HG02884 (cell line): ENCODE data around the gene MBP.

Source experiments
- ATAC-seq: cut with Tn5 transposase; IDR thresholded peaks from one replicate; pipeline ENCODE4 v1.9.1; 2021; ENCODE audit warnings: mild to moderate bottlenecking, moderate library complexity; ENCODE audit not compliant: unreplicated experiment

Gene MBP

DNA sequence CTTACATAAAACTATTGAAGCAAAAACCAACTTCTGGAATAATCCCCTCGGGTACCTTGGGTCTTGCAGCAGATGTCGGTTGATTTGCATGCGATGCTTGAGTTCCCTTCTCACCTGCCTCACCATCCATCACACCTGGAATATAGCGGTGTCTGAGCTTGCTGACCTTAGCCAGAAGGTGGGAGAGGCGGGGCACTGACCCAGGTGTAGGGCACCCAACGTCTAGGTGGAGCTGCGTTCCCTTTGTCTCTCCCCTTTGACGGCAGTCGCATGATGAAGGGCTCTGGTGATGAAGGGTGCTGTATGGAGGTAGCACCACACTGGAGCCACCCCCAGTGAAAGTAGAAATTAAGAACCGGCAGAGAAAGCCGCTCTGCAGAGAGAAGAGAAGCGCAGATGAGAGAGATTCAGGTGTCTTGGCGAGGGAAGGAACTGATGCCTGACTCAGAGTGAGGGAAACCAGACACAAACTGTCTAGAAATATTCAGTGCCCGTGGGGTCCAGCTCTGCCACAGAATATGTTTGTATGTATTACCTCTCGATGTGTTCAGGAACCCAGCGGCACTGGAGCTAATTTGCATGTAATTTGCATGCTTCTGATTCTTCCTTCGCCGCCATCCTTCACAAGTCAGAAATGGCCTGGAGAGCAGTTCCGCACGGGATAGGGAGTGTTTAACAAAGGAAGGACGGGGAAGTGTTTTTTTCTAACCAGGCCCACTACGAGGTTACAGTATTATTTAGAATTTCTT, 19.4 kb upstream of the MBP start:
- no peak for ATAC-seq

DNA sequence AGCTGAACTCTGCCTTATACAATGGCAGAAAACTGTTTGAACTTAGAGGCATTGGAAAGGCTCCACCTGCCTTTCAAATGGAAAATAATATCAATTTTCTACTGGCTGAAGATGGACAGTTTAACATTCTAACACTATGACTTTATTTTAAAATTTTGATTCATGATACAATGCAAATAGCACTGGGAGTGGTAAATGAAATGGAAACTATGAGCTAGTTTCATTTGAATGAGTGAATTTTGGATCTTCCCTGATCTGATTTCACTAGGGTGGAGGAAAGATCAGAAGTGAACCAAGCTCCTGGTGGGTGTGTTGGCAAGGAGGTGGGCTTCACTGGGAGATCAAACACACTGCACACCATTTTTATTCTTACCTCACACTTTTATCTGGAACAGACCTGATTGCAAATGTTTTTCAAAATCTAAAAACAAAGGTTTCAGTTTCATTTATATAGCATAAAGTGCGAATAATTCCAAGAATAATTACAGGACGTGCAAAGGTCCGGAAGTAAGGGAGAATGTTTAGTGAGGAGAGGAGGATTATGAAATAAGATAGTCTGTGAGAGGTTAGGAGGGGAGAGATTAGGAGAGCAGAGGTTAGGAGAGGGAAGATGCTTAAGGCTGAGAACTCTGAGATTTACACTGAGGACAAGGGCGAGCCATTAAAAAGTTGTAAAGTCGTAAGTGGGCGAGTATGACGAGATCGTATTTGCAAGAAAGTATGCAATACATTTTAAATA, 18.6 kb upstream of the MBP start:
- no peak for ATAC-seq

DNA sequence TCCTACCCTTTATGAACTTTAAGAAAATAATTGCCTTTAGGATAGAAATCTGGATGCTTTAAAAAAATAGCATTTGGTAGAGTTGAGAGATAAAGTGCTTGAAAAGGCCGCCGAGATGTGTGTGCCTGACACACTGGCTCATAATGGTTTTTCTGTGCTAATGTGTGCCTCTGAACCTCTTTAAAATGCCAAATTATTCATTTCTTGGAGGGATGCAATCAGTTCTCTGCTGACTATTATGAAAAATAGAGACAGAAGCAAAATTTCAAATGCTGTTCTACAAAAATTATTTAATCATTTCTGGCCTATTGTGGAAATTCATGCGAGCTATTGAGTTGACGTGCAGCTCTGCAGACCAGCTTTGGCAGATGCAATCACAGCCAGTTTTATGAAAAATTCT, 18.0 kb upstream of the MBP start:
- no peak for ATAC-seq

DNA sequence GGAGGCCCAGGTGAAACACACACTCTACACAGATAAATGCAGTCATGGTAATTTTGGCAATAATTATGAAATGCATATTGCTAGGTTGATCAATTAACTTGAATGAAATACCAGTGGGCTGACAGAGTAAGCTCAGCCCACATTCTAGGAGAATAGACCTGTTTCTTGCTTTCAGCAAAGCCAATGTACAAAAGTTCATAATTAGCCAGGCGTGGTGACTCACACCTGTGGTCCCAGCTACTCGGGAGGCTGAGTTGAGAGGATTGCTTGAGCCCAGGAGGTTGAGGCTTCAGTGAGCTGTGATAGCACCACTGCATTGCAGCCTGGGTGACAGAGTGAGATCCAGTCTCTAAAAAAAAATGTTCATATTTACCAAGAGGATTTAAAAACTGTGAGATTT, 15.7 kb upstream of the MBP start:
- no peak for ATAC-seq

DNA sequence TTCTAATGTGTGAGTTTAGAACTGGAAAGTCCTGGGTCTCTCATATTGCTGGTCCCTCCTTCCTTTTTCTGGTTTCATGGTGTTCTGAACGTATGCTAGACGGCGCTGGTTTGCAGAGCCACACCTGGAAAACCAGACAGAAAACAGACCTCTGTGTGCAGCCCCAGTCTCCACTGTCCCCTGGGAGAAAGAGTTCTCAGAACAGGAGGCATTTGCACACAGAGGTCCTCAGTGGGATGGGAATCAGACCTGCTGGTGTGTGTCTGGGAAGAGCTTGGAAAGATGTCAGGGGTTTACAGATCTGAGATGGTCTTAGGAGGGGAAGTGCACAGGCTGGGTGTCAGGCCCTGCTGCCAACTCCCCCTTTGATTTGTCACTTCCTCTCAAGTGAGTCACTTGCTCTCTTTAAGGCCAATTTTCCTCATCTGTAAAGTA, 14.9 kb upstream of the MBP start:
- ATAC-seq, result no peak

DNA sequence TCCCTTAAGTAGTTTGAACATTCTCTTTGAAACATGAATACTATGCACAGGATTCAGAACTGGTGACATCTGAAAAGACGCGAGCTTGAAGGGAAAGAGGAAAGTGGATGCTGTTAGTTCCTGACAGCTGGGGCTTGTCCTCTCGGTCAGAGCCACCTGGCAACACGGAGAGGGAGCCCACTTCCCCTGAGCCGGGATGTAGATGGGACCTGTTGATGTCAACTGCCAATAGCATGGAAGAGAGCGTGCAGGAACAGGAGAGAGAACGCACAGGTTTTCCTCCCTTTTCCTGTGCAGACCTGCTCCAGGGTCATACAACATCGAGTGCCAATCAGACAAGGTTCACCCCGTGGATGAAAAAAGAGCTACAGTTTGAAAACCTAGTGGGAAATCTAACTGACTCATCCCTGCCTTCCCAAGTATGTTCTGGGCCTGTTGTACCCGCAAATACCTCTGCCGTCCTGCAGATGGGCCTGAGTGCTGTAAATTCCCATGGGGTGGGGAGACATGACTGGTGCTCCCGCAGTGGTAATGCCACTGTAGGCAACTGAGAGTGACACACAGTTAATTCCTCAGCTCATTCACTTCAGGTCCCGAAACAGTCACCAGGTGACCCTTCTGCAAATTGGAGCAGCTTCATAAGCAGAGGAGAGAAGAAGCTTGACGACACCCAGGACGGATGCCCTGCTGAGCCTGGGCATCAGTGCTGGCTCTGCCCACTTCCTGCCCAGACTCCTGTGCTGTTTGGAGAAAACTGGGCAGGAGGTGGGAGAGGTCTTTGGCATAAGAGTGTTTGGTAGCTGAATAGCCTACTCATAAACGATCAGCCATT, 13.9 kb upstream of the MBP start:
- no peak for ATAC-seq

DNA sequence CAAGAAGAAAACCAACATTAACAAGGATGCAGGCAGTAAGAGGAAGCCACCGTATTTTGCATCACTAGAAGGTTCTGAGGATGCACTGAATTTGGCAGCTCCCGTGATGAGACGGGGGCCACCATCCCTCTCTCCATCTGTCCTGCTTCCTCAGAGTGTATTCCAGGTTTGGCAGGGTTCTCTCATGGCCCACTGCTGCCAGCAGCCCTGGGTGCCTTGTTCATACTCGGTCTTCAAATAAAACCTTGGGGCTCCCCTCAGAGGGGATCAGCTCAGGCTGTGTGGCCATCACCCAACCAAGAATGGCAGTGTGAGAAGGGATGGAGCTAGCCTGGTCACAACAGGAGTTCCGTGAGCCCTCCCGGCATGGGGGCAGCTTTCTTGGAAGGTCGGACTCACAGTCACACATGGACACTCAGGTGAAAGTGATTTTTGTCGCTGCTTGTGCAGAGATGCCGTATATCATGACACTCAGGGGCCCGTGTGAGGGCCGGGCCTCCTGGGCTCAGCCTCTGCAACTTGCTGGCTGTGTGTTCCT, 12.8 kb upstream of the MBP start:
- ATAC-seq, result no peak

DNA sequence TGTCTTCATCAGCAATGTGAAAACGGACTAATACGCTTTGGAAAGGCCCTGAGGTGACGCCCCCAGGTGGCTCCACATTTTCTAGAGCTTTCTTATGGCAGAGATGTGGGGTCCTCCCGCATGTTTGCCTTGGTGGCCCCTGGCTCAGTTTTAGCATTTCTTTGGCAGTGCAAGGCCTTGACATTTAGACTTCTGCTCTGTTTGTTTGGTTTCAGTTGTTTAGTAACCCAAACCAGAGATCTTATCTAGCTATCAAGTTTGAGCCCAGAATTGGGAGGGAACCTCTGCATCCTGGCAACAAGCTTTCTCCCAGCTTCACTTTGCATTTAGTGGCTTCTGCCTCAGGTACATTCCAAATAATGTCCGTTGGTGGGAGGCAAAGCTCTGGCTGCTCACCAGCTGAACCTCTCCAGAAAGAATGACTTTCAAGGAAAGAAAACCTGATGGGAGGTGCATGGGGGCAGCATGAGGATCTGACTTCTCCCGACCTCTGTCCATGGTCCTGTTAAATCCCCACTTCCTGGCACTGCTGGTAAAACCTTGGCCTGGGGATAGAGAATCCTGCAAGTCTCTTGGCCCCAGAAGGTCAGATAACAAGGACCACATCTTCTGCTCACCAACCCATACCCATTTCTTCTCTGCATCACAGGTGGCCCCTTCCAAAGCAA, 12.0 kb upstream of the MBP start:
- no peak for ATAC-seq

DNA sequence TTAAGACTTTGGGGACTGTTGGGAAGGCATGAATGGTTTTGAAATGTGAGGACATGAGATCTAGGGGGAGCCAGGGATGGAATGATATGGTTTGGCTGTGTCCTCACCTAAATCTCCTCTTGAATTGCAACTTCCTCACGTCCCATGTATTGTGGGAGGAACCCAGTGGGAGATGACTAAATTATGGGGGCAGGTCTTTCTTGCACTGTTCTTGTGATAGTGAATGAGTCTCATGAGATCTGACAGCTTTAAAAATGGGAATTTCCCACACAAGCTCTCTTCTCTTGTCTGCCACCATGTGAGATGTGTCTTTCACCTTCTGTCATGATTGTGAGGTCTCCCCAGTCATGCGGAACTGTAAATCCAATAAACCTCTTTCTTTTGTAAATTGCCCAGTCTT, 11.5 kb upstream of the MBP start:
- no peak for ATAC-seq

DNA sequence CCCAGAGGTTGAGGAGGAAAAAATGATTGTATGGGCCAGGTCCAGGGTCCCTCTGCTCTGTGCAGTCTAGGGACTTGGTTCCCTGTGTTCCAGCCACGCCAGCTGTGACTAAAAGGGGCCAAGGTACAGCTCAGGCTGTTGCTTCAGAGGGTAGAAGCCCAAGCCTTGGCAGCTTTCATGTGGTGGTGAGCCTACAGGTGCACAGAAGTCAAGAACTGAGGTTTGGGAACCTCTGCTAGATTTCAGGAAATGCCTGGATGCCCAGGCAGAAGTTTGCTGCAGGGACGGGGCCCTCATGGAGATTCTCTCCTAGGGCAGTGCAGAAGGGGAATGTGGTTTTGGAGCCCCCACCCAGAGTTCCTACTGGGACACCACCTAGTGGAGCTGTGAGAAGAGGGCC, 10.6 kb upstream of the MBP start:
- no peak for ATAC-seq

DNA sequence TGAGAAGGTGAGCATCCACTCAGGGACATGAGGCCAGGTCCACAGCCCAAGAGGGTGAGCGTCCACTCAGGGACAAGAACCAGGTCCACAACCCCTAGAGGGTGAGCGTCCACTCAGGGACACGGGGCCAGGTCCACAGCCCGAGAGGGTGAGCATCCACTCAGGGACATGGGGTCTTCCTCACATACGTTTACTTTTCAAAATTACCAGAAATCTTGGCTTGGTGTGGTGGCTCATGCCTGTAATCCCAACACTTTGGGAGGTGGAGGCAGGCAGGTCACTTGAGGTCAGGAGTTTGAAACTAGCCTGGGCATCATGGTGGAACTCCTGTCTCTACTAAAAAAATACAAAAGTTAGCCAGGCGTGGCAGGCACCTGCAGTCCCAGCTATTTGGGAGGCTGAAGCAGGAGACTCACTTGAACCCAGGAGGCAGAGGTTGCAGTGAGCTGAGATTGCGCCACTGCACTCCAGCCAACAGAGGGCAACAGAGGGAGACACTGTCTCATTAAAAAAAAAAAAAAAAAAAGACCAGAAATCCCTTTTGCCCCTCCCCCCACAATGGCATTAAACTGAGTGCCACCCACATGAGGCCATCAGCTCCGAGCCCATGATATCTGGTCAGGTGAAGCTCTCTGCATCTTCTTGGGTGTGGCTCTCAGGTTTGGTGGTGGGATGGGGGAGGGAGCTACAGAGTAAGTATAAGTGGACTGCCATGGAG, 9.0 kb upstream of the MBP start:
- ATAC-seq, result no peak

DNA sequence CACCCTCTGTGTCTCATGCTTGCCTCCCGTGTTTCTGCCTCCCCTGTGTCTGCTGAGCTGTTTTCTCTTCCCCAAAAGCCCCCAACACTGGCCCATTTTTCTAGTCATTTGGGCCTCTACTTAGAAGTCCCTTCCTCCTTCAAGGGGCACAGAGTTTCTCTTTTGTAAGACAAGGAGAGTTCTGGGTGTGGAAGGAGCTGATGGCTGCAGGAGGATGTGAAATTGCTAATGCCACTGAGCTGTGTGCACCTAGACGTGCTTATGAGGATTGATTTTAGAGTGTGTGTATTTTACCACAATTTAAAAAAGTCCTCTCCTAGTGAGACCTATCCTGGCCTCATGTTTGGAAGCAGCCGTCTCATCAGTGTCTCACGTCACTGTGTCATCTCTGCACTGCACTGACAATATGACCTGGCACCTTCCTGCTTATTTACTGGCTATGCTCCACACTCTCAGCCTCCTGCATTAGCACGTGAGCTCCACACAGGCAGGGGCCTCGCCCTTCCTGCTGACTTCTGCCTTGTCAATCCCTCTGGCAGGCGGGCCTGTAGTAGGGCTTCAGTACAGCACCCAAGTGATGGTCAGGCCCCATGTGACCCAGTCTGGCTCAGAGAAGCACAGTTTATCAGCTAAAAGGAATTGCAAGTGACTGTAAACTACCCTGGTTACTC, 8.0 kb upstream of the MBP start:
- ATAC-seq, result no peak

DNA sequence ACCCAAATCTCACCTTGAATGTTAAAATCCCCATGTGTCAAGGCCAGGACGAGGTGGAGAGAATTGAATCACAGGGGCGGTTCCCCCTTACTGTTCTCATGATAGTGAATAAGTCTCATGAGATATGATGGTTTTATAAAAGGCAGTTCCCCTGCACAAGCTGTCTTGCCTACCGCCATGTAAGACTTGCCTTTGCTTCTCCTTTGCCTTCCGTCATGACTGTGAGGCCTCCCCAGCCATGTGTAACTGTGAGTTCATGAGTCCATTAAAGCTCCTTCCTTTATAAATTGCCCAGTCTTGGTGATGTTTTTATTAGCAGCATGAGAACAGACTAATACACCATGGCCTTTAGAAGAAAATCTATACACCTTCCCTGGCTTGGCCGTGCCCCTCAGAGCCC, 7.4 kb upstream of the MBP start:
- ATAC-seq, result no peak

DNA sequence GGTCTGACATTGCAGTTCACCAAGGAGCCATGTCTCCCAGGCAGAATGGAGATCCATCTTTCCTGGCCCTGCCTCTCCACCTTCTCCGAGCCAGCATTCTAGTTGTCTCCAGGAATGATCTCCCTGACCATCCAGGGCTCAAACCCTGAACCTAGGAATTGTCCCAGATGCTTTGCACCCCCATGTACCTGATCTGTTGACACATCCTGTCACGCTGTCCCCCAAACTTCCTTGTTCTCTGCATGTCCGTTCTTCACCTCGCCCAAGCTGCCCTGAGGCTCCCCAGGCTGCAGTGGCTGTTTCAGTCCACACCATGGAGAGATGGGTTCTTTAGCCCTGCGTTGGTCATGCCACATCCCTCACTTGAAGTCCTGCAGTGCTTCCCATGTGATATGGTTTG, 7.0 kb upstream of the MBP start:
- ATAC-seq, result no peak

DNA sequence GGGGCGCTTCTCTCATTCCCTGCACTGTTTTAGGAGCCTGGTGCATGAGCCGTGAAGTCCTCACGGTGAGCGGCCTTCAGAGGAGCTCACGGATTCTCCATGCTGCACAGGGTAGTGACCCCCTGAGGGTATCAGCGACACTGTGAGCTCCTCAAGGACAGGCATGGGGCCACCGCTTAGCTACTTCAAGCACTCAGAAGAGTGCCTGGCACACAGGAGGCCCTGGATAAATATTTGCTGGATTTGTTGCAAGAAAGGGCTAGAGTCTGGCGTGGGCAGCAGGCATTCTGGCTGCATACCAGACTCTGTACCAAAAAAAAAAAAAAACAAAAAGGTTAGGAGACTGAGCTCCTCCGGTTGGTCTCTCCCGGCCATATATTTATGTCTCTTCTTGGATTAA, 5.7 kb upstream of the MBP start:
- ATAC-seq, result no peak

DNA sequence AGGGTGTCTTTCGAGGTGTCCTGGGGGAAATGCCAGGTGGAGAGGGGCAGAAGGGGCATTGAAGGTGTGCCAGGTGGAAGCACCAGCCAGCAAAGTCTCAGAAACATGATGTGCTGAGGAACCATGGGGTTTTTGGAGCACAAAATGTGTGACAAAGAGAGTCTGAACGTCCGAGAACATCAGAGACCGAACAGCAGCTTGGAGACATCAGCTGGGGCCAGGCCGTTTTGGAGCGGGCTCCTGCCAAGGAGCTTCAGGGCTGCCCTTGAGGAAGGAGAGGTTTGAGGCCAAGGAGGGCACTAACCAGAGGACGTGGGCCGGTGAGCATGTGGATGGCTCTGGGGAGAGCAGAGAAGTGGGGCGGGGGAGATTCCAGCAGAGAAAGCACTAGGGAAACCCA, 5.3 kb upstream of the MBP start:
- no peak for ATAC-seq

DNA sequence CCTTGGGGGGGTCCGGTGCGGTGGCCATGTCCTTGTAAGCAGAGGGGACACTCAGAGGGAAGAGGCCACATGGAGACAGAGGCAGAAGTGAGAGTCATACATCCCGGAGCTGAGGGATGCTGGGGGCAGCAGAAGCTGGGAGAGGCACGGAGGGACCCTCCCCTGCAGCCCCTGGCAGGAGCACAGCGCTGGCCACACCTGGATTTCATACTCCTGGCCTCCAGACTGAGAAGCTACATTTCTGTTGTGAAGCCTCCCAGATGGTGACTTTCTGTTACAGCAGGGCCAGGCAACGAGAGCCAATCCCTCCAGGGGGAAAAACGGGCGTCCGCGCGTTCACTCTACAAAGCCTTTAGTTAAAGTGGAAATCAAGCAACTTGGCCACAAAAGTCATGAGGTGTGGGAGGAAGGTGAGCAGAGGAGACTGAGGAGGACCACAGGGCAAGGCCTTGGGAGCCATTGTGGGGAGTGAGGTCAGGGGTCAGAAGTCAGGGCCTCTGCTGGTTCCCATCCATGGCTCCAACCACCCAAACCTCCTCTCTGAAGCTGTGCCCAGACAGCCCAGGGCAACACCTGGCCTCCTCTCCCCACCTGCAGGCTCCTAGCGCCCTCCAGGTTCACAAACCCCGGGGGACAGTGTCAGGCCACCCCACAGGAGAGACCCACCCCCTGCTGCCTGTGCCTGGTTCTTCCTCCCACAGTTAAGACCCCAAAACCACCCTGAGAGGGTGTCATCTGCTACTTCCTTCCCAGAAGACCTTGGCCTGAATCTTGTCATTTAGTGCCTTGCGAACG, 4.5 kb upstream of the MBP start:
- ATAC-seq, result no peak

DNA sequence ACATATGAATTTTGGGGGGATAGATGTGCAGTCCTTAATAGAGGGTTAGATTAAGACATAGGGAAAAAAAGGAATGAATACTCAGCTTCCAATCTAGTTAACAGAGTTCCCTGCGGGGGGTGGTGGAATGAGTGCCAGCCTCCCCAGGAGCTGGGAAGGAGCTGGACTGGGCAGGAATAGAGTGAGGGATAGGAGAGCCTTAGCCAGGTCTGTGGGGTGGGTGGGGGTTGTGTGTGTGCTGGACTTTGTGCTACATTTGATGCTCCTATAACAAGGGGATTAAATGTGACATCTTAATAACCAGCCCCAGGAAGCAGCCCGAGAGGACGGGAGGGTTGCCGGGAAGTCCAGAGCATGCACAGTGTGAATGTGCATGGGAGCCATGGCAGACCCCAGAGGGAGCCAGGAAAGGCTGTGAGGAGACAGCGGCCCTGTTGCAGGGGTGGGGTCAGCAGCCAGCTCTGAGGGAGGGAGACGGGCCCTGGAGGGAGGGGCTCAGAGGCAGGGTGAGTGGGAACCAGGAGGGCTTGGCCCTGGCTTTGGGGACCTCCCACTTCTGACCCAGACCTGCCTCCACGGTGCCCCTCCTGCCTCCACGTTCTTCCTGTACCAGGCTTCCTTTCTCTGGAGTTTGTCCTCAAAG, 3.6 kb upstream of the MBP start:
- no peak for ATAC-seq
